IPS-NIHi11 (cell line): Measurements from ENCODE around the gene RASD1.
"Not testable (repeated sequence)": the region's sequence is repeated elsewhere in the genome, so short reads cannot be mapped to it uniquely, and the experiment has no call there.

Experiments
- DNase-seq: peaks from one replicate; pipeline ENCODE4 v3.0.0; 2012; ENCODE audit warnings: mixed read lengths, low spot score

Gene RASD1

DNA sequence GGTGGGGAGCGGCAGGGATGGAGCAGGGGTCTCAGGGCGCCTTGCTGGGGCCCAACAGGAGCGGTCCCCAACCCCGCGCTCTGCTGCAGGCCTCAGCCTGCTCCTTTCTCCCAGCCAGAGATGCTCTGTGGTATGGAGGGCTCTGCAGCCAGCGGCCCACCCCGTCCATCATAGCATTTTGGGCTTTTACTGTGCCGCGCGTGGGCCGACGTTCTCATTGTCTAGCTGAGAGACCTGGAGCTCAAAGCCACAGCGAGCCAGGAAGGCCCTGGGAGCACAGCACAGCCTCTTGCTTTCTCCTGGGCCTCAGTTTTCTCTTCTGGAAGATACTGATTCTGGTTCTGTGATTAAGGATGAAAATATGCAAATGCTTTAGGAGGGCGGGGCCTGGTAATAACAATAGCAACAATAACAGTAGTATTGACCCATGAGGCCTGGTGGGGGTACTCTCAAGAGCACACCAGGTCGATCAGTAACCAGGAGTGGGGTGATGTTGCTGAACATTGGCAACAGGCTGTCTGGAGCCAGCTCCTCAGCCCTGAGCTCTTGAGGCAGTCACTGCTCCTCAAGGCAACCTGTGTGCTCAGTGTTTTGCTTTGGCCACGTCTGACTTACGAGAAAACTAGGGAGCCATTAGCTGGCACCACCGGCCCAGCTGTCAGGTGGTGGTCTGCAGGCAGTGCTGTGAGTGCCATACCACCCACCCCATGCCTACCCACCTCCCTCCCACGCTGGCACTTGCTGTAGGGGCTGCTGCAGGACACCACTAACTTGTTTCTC is 1.1 kb upstream of the RASD1 start:
- DNase-seq: no peak

DNA sequence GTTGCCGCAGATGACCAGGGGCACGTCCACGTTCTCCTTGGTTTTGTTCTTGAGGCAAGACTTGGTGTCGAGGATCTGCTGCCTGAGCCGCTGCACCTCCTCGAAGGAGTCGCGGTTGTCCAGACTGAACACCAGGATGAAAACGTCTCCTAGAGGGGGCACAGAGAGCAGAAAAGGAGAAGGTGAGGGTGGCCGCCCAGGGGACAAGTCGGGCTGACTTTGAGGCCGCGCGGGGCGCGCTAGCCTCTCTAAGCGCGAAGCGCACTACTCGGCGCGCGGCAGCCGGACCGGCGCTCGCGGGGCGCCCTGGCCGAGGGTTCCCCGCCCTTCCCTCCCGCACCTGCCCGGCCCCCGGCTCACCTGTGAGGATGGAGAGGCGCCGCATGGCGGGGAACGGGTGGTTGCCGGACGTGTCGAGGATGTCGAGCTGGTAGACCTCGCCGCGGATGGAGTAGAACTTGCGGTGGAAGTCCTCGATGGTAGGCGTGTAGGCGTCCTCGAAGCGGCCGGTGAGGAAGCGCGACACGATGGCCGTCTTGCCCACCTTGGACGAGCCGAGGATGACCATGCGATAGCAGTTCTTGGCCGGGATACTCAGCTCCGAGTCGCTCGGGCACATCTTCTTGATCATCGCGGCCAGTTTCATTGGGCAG is 533 bp downstream of the RASD1 start:
- no peak for DNase-seq

DNA sequence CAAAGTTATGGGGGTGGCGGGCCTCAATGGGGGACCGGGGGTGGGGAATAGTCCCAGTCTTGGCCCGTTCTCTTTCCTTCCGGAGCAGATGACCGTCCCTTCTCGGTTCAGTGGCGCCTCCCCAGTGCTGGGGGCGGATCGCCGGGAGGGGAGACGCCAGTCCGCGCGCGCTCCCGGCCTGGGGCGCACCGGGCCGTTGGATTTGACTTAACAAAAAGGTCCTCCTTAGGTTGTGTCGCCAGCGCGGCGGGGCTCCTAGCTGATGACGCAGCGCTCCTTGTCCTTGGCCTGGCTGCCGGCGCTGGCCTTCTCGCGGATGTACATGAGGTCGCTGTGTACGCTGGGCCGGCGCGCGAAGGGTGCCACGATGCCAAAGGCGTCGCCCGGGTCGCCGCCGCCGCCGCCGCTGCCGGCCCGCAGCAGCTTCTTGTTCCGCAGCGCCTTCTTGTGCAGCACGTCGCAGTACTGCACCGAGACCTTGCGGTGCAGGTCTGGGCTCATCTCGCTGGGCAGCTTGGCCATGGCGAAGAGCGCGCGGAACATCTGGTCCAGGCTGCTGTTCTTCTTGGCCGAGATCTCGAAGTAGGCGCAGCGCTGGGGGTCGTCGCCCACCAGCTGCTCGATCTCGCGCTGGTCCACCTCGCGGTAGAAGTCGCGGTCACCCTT is 1.2 kb downstream of the RASD1 start:
- no peak for DNase-seq

DNA sequence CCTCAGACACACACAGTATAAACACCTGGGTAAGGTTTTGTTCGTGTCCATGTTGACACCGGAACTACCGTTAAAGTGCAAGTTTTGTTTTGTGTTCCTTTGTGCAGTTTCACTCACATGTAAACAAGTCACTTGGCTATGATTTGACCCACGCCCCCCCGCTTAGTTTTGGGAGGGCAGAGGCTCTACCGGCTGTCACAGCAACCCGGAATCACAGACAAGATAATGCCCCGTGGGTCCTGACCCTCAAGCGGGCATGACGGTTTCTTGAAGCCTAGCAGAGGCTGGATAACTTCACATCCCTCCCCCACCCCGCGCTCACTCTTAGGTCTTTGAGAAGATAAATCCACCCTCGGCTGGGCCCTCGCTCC is 1.7 kb downstream of the RASD1 start:
- DNase-seq: no peak

DNA sequence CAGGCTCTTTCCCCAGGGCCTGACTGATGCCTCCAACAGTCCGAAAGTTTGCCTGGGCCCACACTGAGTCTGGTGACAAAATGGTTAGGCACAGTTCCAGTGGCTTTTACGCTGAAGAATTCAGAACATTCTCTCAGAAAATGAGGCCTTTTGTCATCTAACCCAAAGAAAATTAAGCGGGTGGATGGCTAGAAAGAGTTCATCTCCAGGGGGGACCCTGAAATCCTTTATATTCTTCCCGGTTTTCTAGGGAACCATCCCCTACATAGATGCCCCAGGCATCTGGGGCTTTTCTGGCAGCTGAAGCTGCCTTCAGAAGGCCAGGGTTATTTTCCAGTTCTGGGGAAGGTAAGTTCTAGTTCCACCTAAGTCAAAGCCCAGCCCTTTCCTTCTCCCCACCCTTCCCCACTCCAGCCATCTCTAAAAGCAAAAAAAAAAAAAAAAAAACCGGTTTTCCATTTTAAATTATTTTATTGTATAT is 2.2 kb downstream of the RASD1 start:
- no peak for DNase-seq

DNA sequence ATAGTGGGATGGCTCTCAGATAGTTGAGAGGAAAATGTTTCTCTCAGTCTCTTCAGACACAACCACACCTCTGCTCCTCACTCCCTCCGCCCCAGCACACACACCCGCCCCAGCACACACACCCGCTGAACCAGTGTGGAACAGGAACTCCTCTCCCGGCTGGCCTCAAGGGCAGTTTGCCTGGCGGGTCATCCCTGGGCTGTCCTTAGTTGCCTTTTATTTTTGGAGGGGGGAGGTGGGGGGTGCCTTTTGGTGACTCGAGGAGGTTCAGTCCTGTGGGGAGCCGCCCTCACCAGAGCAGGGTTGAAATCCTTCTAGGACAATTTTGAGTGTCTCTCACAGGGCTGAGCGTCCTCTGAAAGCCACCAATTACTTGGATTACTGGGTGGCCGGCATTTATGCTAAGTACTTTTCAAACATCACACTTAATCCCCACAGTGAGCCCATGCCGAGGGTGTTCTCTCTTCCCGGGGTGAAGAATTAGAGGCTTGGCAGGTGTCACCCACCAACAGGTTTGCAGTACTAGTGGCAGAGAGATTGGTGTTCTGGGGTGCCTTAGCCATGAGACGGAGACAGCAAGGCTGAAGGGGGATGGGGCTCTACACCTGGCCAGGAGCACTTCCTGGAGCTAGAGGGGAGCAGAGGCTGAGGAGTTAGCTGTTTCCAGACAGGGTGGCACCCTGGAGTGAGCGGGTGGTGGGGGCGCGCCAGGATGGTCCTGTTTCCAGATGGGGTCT is 2.8 kb downstream of the RASD1 start:
- DNase-seq: no peak

DNA sequence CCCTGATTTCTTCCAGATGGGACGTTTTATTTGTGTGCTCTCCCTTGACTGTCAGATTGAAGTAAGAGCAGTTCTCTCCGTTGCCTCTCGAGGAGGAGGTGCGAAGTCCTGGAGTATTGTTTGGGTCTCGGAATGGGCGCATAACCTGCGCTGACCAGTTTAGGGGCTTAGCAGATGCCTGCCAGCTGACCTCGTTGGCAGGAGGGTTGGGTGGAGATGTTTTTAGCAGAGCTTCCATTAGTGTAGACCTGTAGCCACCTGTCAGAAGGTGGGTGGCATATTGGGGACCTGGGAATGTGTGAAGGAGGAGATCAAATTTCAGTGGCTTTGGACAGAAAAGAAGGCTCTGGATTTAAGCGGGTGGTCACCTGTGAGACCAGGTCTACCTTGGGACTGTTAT is 3.6 kb downstream of the RASD1 start:
- no peak for DNase-seq

DNA sequence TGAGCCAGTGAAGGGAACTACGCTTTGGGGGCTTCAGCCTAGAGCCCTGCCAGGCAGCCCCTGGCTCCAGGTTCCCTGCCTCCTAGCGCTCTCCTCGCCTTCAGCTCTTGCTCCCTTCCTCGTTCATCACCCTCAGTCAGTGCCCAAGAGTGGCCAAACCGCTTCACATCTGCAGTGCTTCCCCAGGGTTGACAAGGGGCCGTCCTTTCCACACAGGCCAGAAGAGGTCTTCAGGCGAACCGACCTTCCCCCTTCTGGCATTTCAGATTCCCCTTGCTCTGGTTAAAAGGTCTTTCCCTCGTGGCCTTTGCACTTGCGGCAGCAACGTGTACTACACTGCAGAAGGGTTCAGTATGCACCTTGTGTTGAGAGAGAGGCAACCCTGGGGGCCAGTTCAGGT is 4.1 kb downstream of the RASD1 start:
- DNase-seq: no peak

DNA sequence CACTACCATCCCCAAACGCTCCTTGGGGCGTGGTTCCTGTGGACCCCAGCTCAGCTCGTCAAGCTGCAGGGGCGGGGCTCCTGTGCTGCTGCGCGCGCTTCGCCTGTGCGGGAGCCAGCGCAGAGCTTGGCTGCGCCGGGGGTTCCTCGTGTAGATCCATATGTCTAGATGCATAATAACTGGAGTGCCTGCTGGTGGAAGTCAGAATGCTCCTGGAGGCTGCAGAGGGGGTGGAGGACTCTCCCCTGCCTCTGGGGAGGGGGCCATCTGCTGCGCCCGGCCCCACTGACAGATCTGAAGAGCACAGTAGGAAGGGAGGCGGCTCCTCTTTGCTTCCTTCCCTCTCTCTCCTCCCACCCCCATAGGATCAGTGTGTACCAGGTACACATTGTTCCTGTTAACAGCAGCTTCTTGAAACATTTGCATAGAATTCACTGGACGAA is 4.6 kb downstream of the RASD1 start:
- DNase-seq: no peak

DNA sequence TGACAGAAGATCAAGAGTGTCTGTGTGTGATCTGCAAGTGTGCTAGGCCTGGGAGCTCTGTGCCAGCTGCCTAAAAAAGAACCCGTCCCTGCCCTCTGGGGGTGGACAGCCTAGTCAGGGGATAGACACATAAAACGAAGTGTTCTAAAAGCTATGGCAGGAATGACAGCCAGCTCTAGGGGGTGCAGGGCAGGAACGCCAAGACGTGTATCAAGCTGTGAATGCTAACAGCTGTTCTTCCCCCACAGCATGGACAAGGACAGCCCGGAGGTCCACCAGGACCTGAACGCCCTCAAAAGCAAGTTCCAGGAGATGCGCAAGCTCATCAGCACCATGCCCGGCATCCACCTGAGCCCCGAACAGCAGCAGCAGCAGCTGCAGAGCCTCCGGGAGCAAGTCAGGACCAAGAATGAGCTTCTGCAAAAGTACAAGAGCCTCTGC is 5.1 kb downstream of the RASD1 start:
- no peak for DNase-seq

DNA sequence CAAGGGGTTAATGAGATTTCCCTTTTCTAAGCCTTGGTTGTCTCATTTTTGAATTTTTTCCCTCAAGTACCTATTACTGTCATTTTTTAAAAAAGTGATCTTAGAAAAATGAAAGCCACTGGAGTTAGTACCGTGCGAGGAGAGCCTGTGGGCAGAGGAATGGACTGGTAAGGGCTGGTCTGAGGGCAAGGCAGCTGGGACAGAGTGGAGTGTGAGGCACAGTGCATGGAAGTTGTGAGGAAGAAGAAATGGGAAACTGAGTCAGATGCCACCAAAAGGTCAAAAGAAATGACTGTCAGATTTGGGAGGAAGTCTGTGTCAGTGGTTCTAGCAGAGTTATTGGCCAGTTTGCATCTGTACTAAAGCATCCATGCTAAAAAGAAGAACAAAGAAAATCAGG is 8.2 kb downstream of the RASD1 start:
- no peak for DNase-seq

DNA sequence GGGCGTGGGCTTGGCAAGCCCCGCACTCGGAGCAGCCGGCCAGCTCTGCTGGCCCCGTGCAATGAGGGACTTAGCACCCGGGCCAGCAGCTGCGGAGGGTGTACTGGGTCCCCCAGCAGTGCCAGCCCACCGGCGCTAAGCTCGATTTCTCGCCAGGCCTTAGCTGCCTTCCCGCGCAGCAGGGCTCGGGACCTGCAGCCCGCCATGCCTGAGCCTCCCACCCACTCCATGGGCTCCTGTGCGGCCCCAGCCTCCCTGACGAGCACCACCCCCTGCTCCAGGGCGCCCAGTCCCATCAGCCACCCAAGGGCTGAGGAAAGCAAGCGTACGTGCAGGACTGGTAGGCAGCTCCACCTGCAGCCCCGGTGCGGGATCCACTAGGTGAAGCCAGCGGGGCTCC is 9.8 kb downstream of the RASD1 start:
- not testable (repeated sequence) for DNase-seq

DNA sequence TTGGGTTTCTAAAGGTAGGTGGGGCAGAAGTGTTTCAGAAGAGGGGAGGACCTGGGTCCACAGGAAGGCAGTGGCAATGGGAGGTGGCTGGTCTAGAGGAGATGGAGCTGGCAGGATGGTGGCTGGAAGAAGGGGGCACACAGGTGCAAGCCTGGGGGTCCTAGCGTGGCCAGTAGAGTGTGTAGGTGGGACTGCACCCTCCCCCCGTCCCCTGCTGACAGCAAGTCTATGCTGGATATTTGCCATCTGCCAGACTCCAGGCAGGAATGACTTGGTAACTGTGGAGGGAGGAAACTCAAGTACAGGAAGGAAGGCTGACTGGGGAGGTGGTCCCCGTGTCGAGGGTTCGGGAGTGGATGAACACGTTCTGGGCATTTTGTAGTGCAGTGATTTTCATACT is 10.8 kb downstream of the RASD1 start:
- DNase-seq: no peak

DNA sequence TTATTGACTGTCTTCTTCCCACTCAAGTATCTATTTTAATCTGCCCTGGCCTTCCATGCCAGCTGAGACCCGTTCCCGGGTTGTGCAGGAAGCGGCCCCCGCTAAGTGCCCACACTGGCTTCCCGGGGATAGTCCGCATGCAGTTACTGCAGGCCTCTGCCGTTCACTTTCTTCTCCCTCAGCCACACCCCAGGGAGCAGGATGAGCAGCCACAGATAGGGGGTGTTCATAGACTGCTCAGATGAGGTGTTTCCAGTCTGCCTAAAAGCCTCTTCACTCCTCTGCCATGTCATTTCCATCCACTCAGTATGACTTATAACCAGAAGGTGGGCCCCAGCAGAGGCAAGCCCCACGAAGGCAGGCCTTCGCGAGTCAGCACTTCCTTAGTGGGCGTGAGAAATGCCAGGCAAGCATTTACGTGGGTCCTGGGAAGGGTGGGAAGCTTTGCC is 11.7 kb downstream of the RASD1 start:
- DNase-seq: no peak

DNA sequence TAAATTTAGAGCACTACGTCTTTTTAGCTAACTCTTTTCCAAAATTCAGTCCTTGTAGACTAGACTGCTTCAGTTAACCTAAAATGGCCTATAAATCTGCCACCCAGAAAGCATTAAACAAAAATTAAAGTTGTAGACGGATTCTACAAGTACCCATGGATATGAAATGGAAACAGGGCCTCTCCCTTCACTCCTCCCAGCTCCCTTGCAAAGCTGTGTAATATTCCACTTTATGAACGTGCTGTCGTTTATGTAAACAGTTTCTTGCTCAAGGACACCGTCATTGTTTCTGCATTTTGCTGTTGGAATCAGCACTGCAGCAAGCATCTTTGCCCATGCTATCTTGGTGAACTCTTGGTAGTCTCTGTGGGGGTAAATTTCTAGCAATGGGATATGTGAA is 14.3 kb downstream of the RASD1 start:
- DNase-seq: no peak

DNA sequence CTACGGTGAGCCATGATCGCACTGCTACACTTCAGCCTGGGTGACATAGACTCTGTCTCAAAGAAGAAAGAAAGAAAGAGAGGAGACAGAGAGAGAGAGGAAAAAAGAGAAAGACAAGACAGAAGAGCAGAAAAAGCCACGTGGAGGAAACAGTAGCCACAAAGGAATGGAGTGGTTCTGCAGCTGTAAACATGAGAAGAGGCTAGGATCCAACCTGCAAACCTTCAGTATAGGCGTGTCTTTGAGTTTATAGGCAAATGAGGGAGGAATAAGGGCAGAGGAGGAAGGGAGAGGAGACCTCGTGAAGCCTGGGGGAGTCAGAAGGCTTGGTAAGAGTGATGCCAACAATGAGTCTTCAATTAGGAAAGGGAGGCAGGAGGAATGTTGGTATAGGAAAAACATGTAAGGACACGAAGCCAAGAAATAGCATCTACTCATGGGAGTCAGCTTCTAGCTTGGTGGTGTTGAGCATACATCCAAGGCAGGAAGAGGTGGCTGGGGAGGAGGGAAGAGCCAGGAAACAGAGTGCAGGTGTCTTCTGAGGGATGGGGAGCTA is 15.5 kb downstream of the RASD1 start:
- no peak for DNase-seq

DNA sequence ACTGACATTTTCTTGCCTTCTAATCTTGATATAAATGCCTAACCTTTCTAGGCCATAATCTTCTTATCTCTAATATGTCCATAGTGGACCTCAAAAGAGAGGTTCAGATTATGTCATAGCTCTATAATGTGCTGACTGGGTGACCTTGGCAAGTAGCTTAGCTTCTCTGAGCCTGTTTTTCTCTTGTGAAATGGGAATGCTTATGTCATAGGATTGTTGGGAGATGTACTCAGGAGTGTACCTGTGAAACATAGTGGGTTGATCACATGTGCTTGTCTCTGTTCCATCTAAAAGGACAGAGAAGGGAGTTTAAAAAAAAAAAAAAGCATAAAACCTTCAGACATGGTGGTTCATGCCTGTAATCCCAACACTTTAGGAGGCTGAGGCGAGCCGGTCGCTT is 17.0 kb downstream of the RASD1 start:
- DNase-seq: no peak

DNA sequence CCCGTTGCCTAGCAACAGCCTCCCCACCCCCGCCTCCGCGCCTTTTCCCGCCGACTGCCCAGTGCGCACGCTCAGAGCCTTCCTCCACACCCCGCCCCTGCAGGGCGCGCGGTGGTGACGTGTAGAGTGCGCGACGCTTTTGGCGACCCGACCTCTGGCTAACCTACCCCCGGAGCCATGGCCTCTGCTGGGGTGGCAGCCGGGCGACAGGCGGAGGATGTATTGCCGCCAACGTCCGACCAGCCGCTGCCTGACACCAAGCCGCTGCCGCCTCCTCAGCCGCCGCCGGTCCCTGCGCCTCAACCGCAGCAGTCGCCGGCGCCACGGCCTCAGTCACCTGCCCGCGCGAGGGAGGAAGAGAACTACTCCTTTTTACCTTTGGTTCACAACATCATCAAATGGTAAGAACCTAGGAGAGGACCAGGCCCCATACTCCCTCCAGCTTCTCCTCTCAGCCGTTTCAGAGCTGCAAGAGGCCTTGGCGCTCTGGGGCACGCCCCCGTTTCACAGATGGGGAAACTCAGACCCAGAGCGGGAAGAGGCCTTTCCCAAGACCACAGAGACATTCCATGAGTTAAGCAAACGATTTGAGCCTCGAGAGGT is 19.2 kb downstream of the RASD1 start, which contains the start of gene MED9:
Gene MED9, plus strand, starts transcription at position 136 of the 603 bp plus-strand sequence. Its CDS starts 42 bp downstream, at position 178.
- DNase-seq: peak; percentile 99

DNA sequence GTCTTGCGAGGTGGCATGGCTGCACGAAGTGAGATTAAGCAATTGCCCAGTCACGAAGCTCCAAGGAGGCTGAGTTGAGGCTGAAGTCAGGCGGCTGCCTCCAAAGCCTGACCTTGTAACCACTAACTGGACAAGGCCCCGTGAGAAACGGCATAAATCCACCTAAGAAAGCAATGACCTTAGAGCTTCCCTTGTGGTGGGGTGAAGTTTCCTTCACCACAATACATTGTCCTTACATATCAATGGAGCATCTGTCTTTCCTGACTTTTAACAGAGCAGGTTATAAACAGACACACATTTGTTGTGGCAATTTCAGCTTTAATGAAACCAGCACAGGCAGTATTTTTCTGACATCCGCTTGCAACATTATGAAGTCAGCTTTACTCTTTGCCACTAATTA is 21.9 kb downstream of the RASD1 start:
- DNase-seq: no peak

DNA sequence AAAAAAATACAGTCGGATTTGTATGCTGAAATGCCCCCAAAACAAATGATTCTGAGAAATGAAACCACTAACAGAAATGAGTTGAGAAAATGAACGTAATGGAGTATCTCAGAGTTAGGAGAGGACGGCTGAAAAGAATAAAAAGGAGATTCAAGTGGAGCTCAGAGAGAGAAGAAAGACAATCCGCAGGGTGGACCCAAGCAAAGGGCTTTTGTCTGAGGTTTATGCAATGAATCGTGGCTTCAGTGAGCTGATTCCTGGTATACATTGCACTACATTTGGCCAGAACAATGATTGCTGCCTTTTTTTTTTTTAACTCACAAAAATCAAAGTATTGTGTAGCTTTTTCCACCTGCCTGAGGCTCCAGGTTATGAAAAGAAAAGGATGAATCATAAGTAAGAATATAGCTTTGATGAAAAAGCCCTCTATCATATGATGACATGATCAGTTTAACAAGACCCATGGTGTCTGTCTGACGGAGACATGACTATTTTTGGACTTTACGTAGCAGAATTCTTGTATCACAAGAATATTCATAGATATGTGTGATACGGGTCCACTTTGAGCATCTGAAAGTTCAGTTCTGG is 23.8 kb downstream of the RASD1 start:
- no peak for DNase-seq

DNA sequence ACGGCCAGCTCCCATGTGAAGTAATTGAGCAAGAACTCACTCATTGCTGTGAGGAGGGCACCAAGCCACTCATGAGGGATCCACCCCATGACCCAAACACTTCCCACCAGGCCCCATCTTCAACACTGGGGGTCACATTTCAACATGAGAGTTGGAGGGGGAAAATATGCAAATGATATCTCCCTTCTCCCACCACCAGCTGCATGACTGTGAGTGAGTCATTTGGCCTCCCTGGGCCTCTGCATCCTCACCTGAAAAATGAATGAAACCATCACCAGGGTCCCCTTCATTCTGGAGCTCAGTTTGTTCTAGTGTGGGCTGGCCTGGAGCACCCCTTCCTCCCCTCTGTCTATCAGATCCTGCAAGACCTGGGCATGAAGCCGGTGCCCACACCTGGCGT is 26.2 kb downstream of the RASD1 start:
- no peak for DNase-seq
